Activated CD4-positive, alpha-beta T cell treated with anti-CD3 and anti-CD28 coated beads, Interleukin-2, Interleukin-4, amounts not matched to agents 100 ng/mL and 50 ng/mL, durations not matched to agents 16 hours and 8 hours (primary cell): Measurements from ENCODE around the gene LCE3D.
"Not testable (repeated sequence)": the region's sequence is repeated elsewhere in the genome, so short reads cannot be mapped to it uniquely, and the experiment has no call there.

Experiments
- DNase-seq: peaks from one replicate; pipeline ENCODE4 v3.0.0-alpha.2; 2020; ENCODE audit warnings: low spot score

Gene LCE3D

GRCh38 chr1:152580433-152580832 is at the start of gene LCE3D:
Gene LCE3D (minus strand): TSS chr1:152580516. CDS start chr1:152579936, 580 bp downstream.
- no peak for DNase-seq

GRCh38 chr1:152626744-152627143 is 46.4 kb upstream of the LCE3D start:
- DNase-seq, result no peak

- peak; percentile 31 for DNase-seq
These were observed 43.0 kb upstream of the LCE3D start for GRCh38 chr1:152623203-152623844.

- DNase-seq, result peak; percentile 17
These were observed 42.5 kb upstream of the LCE3D start, which contains the start of gene LCE3A for GRCh38 chr1:152622803-152623202. Gene LCE3A (minus strand): TSS chr1:152623103. CDS start chr1:152623103, 0 bp downstream.

- no peak for DNase-seq
These were observed 41.7 kb upstream of the LCE3D start for GRCh38 chr1:152621993-152622392.

GRCh38 chr1:152613511-152613910 is 33.2 kb upstream of the LCE3D start, which contains the start of gene LCE3B:
Gene LCE3B (plus strand): TSS chr1:152613811. CDS start chr1:152613811, 0 bp downstream.
- DNase-seq, result no peak

- DNase-seq, result no peak
These were observed 19.6 kb upstream of the LCE3D start, which contains the start of gene LCE3C for GRCh38 chr1:152599934-152600333. Gene LCE3C (plus strand): TSS chr1:152600234. CDS start chr1:152600732, 498 bp downstream.

- DNase-seq, result no peak
These were observed 16.7 kb upstream of the LCE3D start for GRCh38 chr1:152596986-152597385.

GRCh38 chr1:152585586-152585985 is 5.3 kb upstream of the LCE3D start:
- no peak for DNase-seq

- DNase-seq, result no peak
These were observed 2.3 kb upstream of the LCE3D start for GRCh38 chr1:152582647-152583046.

GRCh38 chr1:152579526-152579925 is 790 bp downstream of the LCE3D start:
- not testable (repeated sequence) for DNase-seq

GRCh38 chr1:152577168-152577567 is 3.1 kb downstream of the LCE3D start:
- DNase-seq, result peak; percentile 88

GRCh38 chr1:152566681-152567080 is 13.6 kb downstream of the LCE3D start, which contains the start of gene LCE3E:
Gene LCE3E (minus strand): TSS chr1:152566780. CDS start chr1:152566208, 572 bp downstream.
- DNase-seq, result no peak

- DNase-seq, result no peak
These were observed 14.6 kb downstream of the LCE3D start for GRCh38 chr1:152565535-152566215.

GRCh38 chr1:152565115-152565514 is 15.2 kb downstream of the LCE3D start:
- DNase-seq, result peak; percentile 25

- not testable (repeated sequence) for DNase-seq
These were observed 32.0 kb downstream of the LCE3D start for GRCh38 chr1:152548358-152548757.

- no peak for DNase-seq
These were observed 33.6 kb downstream of the LCE3D start for GRCh38 chr1:152546704-152547103.

GRCh38 chr1:152543820-152544219 is 36.5 kb downstream of the LCE3D start:
- peak; percentile 9 for DNase-seq

- DNase-seq, result no peak
These were observed 40.4 kb downstream of the LCE3D start for GRCh38 chr1:152539901-152540300.

GRCh38 chr1:152537496-152537895 is 42.8 kb downstream of the LCE3D start:
- DNase-seq, result no peak

GRCh38 chr1:152535774-152536173 is 44.5 kb downstream of the LCE3D start:
- no peak for DNase-seq

- peak; percentile 46 for DNase-seq
These were observed 46.9 kb downstream of the LCE3D start for GRCh38 chr1:152533327-152533938.
